Ascending aorta (tissue), 2 donors: ENCODE data around the gene MFSD11. TPM values are rescaled to one million over a fixed set of nuclear protein-coding genes. Genes with fewer than 3 reads are reported as not detected.

ENCODE experiments used
- DNase-seq, 2 donors: peaks; one replicate each; pipeline ENCODE4 v3.0.0-alpha.2; 2019; ENCODE audit warnings: low spot score in 2 of 2
- H3K27ac ChIP-seq, 2 donors: fragments of 200-600 bp; sonication (generic); one replicate each; pipeline ENCODE4 v1.5.1; 2016 to 2017; ENCODE audit warnings: mild to moderate bottlenecking in 1 of 2
- H3K27me3 ChIP-seq: fragments of 200-600 bp; sonication (generic); one replicate; pipeline ENCODE4 v1.5.1; 2017
- H3K36me3 ChIP-seq, 2 donors: fragments of 200-600 bp; sonication (generic); one replicate each; pipeline ENCODE4 v1.5.1; 2016
- H3K4me1 ChIP-seq, 2 donors: fragments of 200-600 bp; sonication (generic); one replicate each; pipeline ENCODE4 v1.5.1; 2016 to 2017; ENCODE audit warnings: mild to moderate bottlenecking in 1 of 2
- H3K4me3 ChIP-seq, 2 donors: fragments of 200-600 bp; sonication (generic); one replicate each; pipeline ENCODE4 v1.5.1; 2016 to 2017; ENCODE audit warnings: mild to moderate bottlenecking in 1 of 2
- H3K9me3 ChIP-seq, 2 donors: fragments of 200-600 bp; sonication (generic); one replicate each; pipeline ENCODE4 v1.5.1; 2016
- intact Hi-C: fragments of 100-400 bp; cut with DNase I; formaldehyde crosslinking; loops from one replicate; pipeline ENCODE4 v1.15.1; 2023
- total RNA-seq: library from RNA; depleted of rRNA; stranded (reverse); fragments of >200 nt; gene quantifications from one replicate; pipeline ENCODE4 v1.1.0, GENCODE V29; 2016
- TF ChIP-seq, protein P1 (sequence below), 3 experiments: fragments of 200-600 bp in 2 of 3; fragments of 450-650 bp in 1 of 3; sonication (generic) in 2 of 3; IDR thresholded peaks; one replicate each; pipeline ENCODE4 v1.5.1; 2016 to 2019; ENCODE audit warnings: antibody characterized with exemption in 3 of 3, mild to moderate bottlenecking in 1 of 3, moderate library complexity in 1 of 3

MFSD11 gene
- total RNA-seq, 1 donor from 2014 or later: 13.4 TPM

DNA sequence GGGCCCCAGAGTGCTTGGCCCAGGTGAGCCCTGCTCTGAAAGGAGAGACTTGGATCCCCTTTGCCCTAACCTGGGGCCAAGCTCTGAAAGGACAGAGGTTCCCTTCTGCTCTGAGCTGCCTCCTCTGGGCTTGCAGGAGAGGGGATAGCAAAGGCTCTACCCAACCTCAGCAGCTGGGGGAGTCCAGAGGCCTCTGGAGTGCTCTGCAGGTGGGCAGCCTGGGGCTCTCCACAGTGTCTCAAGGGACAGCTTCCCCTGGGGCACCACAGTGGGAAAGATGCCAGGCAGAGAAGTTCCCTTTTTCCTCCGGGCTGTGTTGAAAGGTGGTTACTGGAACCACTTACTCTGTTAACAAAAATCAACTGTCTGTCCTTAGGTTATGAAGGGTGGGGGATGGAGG is 82.1 kb downstream of the MFSD11 start:
- TF ChIP-seq, protein P1, sequence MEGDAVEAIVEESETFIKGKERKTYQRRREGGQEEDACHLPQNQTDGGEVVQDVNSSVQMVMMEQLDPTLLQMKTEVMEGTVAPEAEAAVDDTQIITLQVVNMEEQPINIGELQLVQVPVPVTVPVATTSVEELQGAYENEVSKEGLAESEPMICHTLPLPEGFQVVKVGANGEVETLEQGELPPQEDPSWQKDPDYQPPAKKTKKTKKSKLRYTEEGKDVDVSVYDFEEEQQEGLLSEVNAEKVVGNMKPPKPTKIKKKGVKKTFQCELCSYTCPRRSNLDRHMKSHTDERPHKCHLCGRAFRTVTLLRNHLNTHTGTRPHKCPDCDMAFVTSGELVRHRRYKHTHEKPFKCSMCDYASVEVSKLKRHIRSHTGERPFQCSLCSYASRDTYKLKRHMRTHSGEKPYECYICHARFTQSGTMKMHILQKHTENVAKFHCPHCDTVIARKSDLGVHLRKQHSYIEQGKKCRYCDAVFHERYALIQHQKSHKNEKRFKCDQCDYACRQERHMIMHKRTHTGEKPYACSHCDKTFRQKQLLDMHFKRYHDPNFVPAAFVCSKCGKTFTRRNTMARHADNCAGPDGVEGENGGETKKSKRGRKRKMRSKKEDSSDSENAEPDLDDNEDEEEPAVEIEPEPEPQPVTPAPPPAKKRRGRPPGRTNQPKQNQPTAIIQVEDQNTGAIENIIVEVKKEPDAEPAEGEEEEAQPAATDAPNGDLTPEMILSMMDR (IDR thresholded peaks at IDR 0.05): no peak
- intact Hi-C loops: no loop called here
- H3K27ac ChIP-seq: no peak overlapping the region
- no peak for DNase-seq
- H3K36me3 ChIP-seq: no peaks in the 10 kb centered on the region
- no peak overlapping the region for H3K4me3 ChIP-seq
- H3K4me1 ChIP-seq: no peaks in the 10 kb centered on the region
- H3K27me3 ChIP-seq: no peaks in the 10 kb centered on the region
- H3K9me3 ChIP-seq: no peaks in the 10 kb centered on the region

DNA sequence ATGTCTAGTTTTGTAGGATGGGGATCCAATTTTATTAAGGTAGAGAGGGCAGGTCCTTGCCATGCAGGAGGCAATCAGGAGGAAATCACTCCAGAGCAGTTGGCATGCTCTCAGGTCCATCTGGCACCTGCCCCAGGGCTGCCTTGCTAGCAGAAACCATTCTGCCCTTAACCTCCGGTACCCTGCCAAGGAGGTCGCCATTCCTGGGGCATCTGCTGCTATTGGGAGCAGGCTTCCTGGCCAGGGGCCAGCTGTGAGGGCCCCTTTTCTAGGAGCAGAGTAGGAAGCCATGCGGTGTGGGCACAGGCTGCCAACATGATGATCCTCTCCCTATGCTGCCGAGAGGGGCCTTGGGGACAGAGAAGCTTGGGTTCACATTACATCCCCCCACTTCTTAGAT is 82.6 kb downstream of the MFSD11 start:
- DNase-seq: no peak
- TF ChIP-seq, protein P1 (IDR thresholded peaks at IDR 0.05): no peak
- Histone ChIP-seq H3K4me3 (no peak overlapping the region), H3K27ac (no peak overlapping the region), H3K9me3 (no peaks in the 10 kb centered on the region), H3K36me3 (no peaks in the 10 kb centered on the region), H3K4me1 (no peaks in the 10 kb centered on the region), H3K27me3 (no peaks in the 10 kb centered on the region)
- intact Hi-C loops: no loop called here

DNA sequence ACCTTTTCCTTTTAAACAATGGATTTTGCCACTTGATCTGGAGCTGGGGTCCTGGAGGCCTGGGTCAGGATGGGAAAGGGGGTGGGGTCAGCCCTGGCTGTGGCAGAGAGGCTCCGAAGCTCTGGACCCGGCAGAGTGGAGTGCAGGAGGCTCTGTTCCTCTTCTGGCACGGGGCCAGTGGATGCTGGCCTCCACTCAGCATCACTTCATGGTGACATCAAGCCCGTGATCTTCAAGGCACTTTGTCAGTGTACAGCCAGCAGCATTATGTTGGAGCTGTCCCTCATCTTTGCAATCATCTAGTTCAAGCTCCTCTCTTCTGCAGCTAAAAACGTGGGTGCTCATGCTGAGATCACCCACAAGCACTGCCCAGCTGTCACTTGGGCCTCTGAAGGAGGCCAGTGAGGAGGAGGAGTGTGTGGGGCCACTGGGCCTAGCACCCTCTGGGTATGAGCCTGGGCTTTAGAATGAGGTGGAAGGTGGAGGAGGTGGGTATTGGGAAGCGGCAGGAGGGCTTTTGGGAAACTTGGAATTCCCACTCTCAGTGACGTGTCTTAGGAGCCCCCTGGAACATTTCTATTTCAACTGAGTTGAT is 84.4 kb downstream of the MFSD11 start:
- TF ChIP-seq, protein P1 (IDR thresholded peaks at IDR 0.05): no peak
- H3K27ac ChIP-seq: no peak overlapping the region
- H3K4me3 ChIP-seq: no peak overlapping the region
- no peaks in the 10 kb centered on the region for H3K36me3 ChIP-seq
- no peaks in the 10 kb centered on the region for H3K27me3 ChIP-seq
- intact Hi-C loops: no loop called here
- no peak for DNase-seq
- no peaks in the 10 kb centered on the region for H3K4me1 ChIP-seq
- H3K9me3 ChIP-seq: no peaks in the 10 kb centered on the region

DNA sequence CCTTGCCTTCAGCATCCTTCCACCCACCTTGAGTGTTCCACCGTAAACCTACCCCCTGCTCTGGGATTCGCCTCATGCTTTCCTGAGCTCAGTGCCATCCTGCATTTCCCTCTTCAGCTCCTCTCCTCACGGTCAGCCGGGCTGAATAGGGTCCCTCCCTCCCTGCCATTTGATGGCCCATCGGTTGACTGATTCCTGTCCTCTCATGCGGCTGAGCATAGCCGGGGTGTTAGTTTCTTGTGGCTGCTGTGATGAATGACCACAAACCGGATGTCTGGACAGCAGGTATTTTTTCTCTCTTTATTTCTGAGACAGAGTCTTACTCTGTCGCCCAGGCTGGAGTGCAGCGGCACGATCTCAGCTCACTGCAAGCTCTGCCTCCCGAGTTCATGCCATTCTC is 86.2 kb downstream of the MFSD11 start:
- Histone ChIP-seq H3K9me3 (no peaks in the 10 kb centered on the region), H3K4me3 (no peak overlapping the region), H3K36me3 (no peaks in the 10 kb centered on the region), H3K27me3 (no peaks in the 10 kb centered on the region), H3K27ac (no peak overlapping the region), H3K4me1 (no peaks in the 10 kb centered on the region)
- DNase-seq: no peak
- TF ChIP-seq, protein P1 (IDR thresholded peaks at IDR 0.05): no peak
- intact Hi-C loops: no loop called here

DNA sequence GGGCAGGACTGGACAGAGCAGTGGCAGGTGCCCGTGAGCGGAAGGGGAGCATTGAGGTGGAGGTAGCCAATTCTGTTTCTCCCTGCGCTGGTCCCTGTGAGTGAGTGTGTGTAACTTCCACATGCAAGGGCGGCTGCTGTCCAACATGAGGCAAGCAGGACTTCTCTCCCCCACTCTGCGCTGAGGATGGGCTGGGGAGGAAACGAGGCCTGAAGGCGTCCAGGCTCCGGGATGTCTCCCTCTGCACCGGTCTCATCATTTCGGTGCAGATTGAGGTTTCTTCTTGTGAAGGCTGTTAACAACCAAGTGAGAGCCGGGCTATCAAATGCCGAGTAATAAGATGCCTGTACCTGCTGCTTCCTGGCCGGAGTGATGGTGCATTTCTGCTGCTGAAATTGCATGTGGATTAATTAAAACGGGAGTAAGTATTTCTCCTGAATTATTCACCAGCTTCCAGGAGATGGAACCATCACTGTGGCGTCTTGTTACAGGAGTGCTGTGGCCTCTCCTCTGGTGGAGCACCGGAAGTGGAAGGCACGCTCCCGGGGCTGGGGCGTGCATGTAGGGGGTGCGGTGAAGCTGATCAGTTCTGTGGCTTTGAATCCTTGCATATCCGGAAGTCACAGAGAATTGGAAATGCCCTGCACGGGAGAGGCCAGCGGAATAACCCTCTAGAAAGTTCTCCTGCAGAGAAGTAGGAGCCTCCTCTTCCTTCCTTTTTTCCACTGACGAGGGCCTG is 88.6 kb downstream of the MFSD11 start:
- TF ChIP-seq, protein P1 (IDR thresholded peaks at IDR 0.05): no peak
- Histone ChIP-seq H3K27me3 (no peaks in the 10 kb centered on the region), H3K4me3 (no peak overlapping the region), H3K36me3 (no peaks in the 10 kb centered on the region), H3K4me1 (no peaks in the 10 kb centered on the region), H3K27ac (no peak overlapping the region), H3K9me3 (no peaks in the 10 kb centered on the region)
- DNase-seq: no peak
- intact Hi-C loops: no loop called here
